Left ventricle myocardium inferior (tissue), 1 donor: Measurements from ENCODE around the gene CDON. TPM values are rescaled to one million over a fixed set of nuclear protein-coding genes. Genes with fewer than 3 reads are reported as not detected.
A peak's percentile ranks its signal among the peaks of the same experiment; 100 is the strongest.

ENCODE experiments used
- DNase-seq: peaks from one replicate; pipeline ENCODE4 v3.0.0-alpha.2; 2020
- H3K27ac ChIP-seq: fragments of 200-600 bp; replicated peaks from 2 replicates; pipeline ENCODE4 v1.8.0; 2021
- H3K27me3 ChIP-seq: fragments of 200-600 bp; 2 replicates; pipeline ENCODE4 v1.8.0; 2021; ENCODE audit warnings: low read depth
- H3K36me3 ChIP-seq: fragments of 200-600 bp; 2 replicates; pipeline ENCODE4 v1.8.0; 2021
- H3K4me1 ChIP-seq: fragments of 200-600 bp; 2 replicates; pipeline ENCODE4 v1.8.0; 2021
- H3K4me3 ChIP-seq: fragments of 200-600 bp; 2 replicates; pipeline ENCODE4 v1.8.0; 2021; ENCODE audit warnings: mild to moderate bottlenecking, moderate library complexity
- H3K9me3 ChIP-seq: fragments of 200-600 bp; replicated peaks from 2 replicates; pipeline ENCODE4 v1.8.0; 2021
- CTCF ChIP-seq: fragments of 200-600 bp; IDR thresholded peaks from 2 replicates; pipeline ENCODE4 v1.8.0; 2021; ENCODE audit warnings: antibody characterized with exemption, mild to moderate bottlenecking, borderline replicate concordance
- intact Hi-C: fragments of 100-400 bp; cut with micrococcal nuclease; formaldehyde crosslinking; loops from one replicate; pipeline ENCODE4 v1.11.0; 2022
- total RNA-seq: library from RNA; stranded (reverse); fragmentation: NEBNext Ultra II Directional; extraction: Animal tissue kit (Norgen Biotek cat#: 25700); gene quantifications from one replicate; pipeline ENCODE4 v1.2.1, GENCODE V29; 2021
- donor health status: DM: no; HTN: yes; CAD: no; lungs with severe emphysema.

The CDON gene
- total RNA-seq, 1 donor from 2014 or later: 9.9 TPM

- H3K27ac ChIP-seq: peak overlapping the region; percentile 83
- H3K4me1 ChIP-seq: peaks cover 17% of the 10 kb centered on the region
- no peak overlapping the region for H3K4me3 ChIP-seq
- DNase-seq: peak; percentile 61
- TF ChIP-seq CTCF: peak; percentile 77
- intact Hi-C loops: no loop called here
- H3K9me3 ChIP-seq: no peaks in the 10 kb centered on the region
- peaks cover 17% of the 10 kb centered on the region for H3K27me3 ChIP-seq
- H3K36me3 ChIP-seq: no peaks in the 10 kb centered on the region
Measured at GRCh38 chr11:125941619-125942611, 120.8 kb downstream of the CDON start.

DNA sequence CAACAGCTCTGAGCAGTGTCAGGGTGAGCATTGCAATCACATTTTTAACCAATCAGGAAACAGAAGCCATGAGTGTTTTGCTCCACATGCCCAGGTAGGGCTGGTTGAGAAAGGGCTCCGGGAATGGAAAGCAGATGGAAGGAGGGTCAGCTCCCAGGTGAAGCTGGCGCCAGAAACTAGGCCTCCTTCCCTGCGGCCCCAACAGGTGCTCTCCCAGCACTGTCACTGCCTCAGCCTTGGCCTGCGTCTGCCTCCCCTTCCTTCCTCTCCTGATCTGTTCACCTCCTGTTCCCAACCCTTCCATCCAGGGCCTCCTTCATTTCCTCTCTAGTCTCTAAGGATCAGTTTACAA, 121.4 kb downstream of the CDON start:
- Histone ChIP-seq H3K27me3 (peaks cover 12% of the 10 kb centered on the region), H3K4me3 (no peak overlapping the region), H3K4me1 (peaks cover 17% of the 10 kb centered on the region), H3K9me3 (no peaks in the 10 kb centered on the region), H3K27ac (peak overlapping the region; percentile 83), H3K36me3 (no peaks in the 10 kb centered on the region)
- no peak for DNase-seq
- intact Hi-C loops: no loop called here
- TF ChIP-seq CTCF: no peak

- H3K4me3 ChIP-seq: no peak overlapping the region
- no peak for DNase-seq
- H3K27ac ChIP-seq: no peak overlapping the region
- intact Hi-C loops: no loop called here
- H3K36me3 ChIP-seq: no peaks in the 10 kb centered on the region
- no peaks in the 10 kb centered on the region for H3K9me3 ChIP-seq
- no peak for TF ChIP-seq CTCF
- H3K4me1 ChIP-seq: peaks cover 17% of the 10 kb centered on the region
- H3K27me3 ChIP-seq: peaks cover 7% of the 10 kb centered on the region
Measured at GRCh38 chr11:125940145-125940544, 122.5 kb downstream of the CDON start.

- intact Hi-C loops: no loop called here
- H3K27me3 ChIP-seq: no peaks in the 10 kb centered on the region
- no peak for TF ChIP-seq CTCF
- H3K27ac ChIP-seq: no peak overlapping the region
- no peak overlapping the region for H3K4me3 ChIP-seq
- H3K36me3 ChIP-seq: no peaks in the 10 kb centered on the region
- DNase-seq: no peak
- no peaks in the 10 kb centered on the region for H3K9me3 ChIP-seq
- H3K4me1 ChIP-seq: peaks cover 17% of the 10 kb centered on the region
Measured at GRCh38 chr11:125939081-125939521, 123.6 kb downstream of the CDON start.

DNA sequence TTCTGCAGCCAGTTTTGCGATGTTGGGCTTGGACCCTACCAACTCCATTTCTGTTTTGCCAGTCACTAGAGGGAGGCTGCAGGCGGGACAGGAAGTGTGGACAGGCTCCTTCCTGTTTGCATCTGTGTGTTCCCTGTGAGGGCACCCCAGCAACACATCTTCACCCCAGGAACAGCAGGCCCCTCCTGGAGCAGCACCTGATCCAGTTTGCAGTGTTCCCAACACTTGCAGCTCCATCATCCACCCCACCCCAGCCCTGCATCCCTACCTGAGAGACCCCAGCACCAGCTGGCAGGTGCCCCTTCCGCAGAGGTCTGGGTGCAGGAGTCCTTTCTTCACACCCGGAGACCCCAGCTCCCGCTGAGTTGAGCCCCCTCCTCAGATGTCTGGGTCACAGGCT, 124.2 kb downstream of the CDON start:
- Histone ChIP-seq H3K27ac (no peak overlapping the region), H3K4me3 (no peak overlapping the region), H3K4me1 (peaks cover 17% of the 10 kb centered on the region), H3K27me3 (no peaks in the 10 kb centered on the region), H3K9me3 (no peaks in the 10 kb centered on the region), H3K36me3 (no peaks in the 10 kb centered on the region)
- DNase-seq: no peak
- intact Hi-C loops: no loop called here
- TF ChIP-seq CTCF: no peak
